ENCODE data around the gene ACOXL. TPM values are rescaled to one million over a fixed set of nuclear protein-coding genes. Genes with fewer than 3 reads are reported as not detected.

Gene ACOXL
- total RNA-seq, 3 donors from 2014 or later (not counting 1 experiment from before 2014, with no cell fraction given): not detected

GRCh38 chr2:110742412-110742811 lies 10.0 kb downstream of the ACOXL start:
- WGBS (ENCODE audit: insufficient coverage): 100% methylated on average over 1 of the region's 2 CpGs
- Histone ChIP-seq H3K4me3 (ENCODE audit: low read length) (no peak overlapping the region), H3K27ac (ENCODE audit: low read length) (no peak overlapping the region), H3K9me3 (ENCODE audit: control insufficient read depth, insufficient read depth, low read length) (no peaks in the 10 kb centered on the region), H3K27me3 (ENCODE audit: control insufficient read depth, insufficient read depth, low read length) (peaks cover 3% of the 10 kb centered on the region), H3K4me1 (ENCODE audit: control insufficient read depth, insufficient read depth, low read length) (peaks cover under 1% of the 10 kb centered on the region), H3K36me3 (ENCODE audit: control insufficient read depth, insufficient read depth, low read length) (no peaks in the 10 kb centered on the region)
- H3K36me3 Mint-ChIP-seq: no peaks in the 10 kb centered on the region
- TF ChIP-seq CTCF (IDR thresholded peaks at IDR 0.05): no peak
- H3K9me3 Mint-ChIP-seq: no peaks in the 10 kb centered on the region
- H3K27me3 Mint-ChIP-seq (ENCODE audit: low read depth in 2 of 2): peaks cover 31 to 70% of the 10 kb centered on the region in 2 donors
- no peak overlapping the region for H3K4me3 Mint-ChIP-seq
- no peak for ATAC-seq
- intact Hi-C loops (cut with micrococcal nuclease): no loop called here
- no peak overlapping the region for H3K27ac Mint-ChIP-seq
- peaks cover 0 to 3% of the 10 kb centered on the region in 2 donors for H3K4me1 Mint-ChIP-seq
- no peak for DNase-seq

GRCh38 chr2:110743600-110743999 lies 11.2 kb downstream of the ACOXL start:
- no peak for TF ChIP-seq CTCF (IDR thresholded peaks at IDR 0.05)
- H3K9me3 Mint-ChIP-seq: no peaks in the 10 kb centered on the region
- H3K36me3 Mint-ChIP-seq: no peaks in the 10 kb centered on the region
- H3K4me3 Mint-ChIP-seq: no peak overlapping the region
- DNase-seq: no peak
- peaks cover 31 to 69% of the 10 kb centered on the region in 2 donors for H3K27me3 Mint-ChIP-seq (ENCODE audit: low read depth in 2 of 2)
- WGBS (ENCODE audit: insufficient coverage): 96% methylated on average over 5 of the region's 5 CpGs
- H3K4me3 ChIP-seq (ENCODE audit: low read length): no peak overlapping the region
- peaks cover 5% of the 10 kb centered on the region for H3K27me3 ChIP-seq (ENCODE audit: control insufficient read depth, insufficient read depth, low read length)
- H3K27ac ChIP-seq (ENCODE audit: low read length): no peak overlapping the region
- ATAC-seq: no peak
- H3K9me3 ChIP-seq (ENCODE audit: control insufficient read depth, insufficient read depth, low read length): no peaks in the 10 kb centered on the region
- intact Hi-C loops (cut with micrococcal nuclease): no loop called here
- no peaks in the 10 kb centered on the region for H3K36me3 ChIP-seq (ENCODE audit: control insufficient read depth, insufficient read depth, low read length)
- H3K27ac Mint-ChIP-seq: no peak overlapping the region
- H3K4me1 ChIP-seq (ENCODE audit: control insufficient read depth, insufficient read depth, low read length): peaks cover 12% of the 10 kb centered on the region
- H3K4me1 Mint-ChIP-seq: peaks cover 10 to 15% of the 10 kb centered on the region in 2 donors

- peaks cover 13% of the 10 kb centered on the region for H3K4me1 ChIP-seq (ENCODE audit: control insufficient read depth, insufficient read depth, low read length)
- Mint-ChIP-seq H3K9me3 (no peaks in the 10 kb centered on the region), H3K27ac (no peak overlapping the region), H3K4me1 (peaks cover 12 to 18% of the 10 kb centered on the region in 2 donors), H3K27me3 (ENCODE audit: low read depth in 2 of 2) (peaks cover 26 to 66% of the 10 kb centered on the region in 2 donors), H3K36me3 (no peaks in the 10 kb centered on the region), H3K4me3 (no peak overlapping the region)
- no peaks in the 10 kb centered on the region for H3K36me3 ChIP-seq (ENCODE audit: control insufficient read depth, insufficient read depth, low read length)
- TF ChIP-seq CTCF (IDR thresholded peaks at IDR 0.05): no peak
- intact Hi-C loops (cut with micrococcal nuclease): no loop called here
- DNase-seq (no peak), ATAC-seq (no peak)
- H3K4me3 ChIP-seq (ENCODE audit: low read length): no peak overlapping the region
- H3K27ac ChIP-seq (ENCODE audit: low read length): no peak overlapping the region
- H3K9me3 ChIP-seq (ENCODE audit: control insufficient read depth, insufficient read depth, low read length): no peaks in the 10 kb centered on the region
- peaks cover 5% of the 10 kb centered on the region for H3K27me3 ChIP-seq (ENCODE audit: control insufficient read depth, insufficient read depth, low read length)
- 66% methylated on average over 4 of the region's 4 CpGs for WGBS (ENCODE audit: insufficient coverage)
Observed at GRCh38 chr2:110744429-110744828, 12.1 kb downstream of the ACOXL start.

GRCh38 chr2:110745048-110745447 lies 12.7 kb downstream of the ACOXL start:
- Histone ChIP-seq H3K27ac (ENCODE audit: low read length) (no peak overlapping the region), H3K4me1 (ENCODE audit: control insufficient read depth, insufficient read depth, low read length) (peaks cover 13% of the 10 kb centered on the region), H3K27me3 (ENCODE audit: control insufficient read depth, insufficient read depth, low read length) (peaks cover 5% of the 10 kb centered on the region), H3K36me3 (ENCODE audit: control insufficient read depth, insufficient read depth, low read length) (no peaks in the 10 kb centered on the region), H3K9me3 (ENCODE audit: control insufficient read depth, insufficient read depth, low read length) (no peaks in the 10 kb centered on the region), H3K4me3 (ENCODE audit: low read length) (no peak overlapping the region)
- Mint-ChIP-seq H3K27ac (no peak overlapping the region), H3K36me3 (no peaks in the 10 kb centered on the region), H3K4me1 (peaks cover 12 to 18% of the 10 kb centered on the region in 2 donors), H3K4me3 (no peak overlapping the region), H3K9me3 (no peaks in the 10 kb centered on the region), H3K27me3 (ENCODE audit: low read depth in 2 of 2) (peaks cover 30 to 59% of the 10 kb centered on the region in 2 donors)
- WGBS (ENCODE audit: insufficient coverage): 74% methylated on average over 2 of the region's 2 CpGs
- DNase-seq (no peak), ATAC-seq (no peak)
- intact Hi-C loops (cut with micrococcal nuclease): no loop called here
- TF ChIP-seq CTCF (IDR thresholded peaks at IDR 0.05): no peak

Measured in natural killer cell (primary cell).